Amniotic stem cell (primary cell): ENCODE results near the gene C3orf18.

ENCODE experiments used
- DNase-seq: peaks from one replicate; lab custom pipeline; 2025; lab: John Stamatoyannopoulos, UW

Gene C3orf18

GRCh38 chr3:50580683-50581458 is 13.3 kb upstream of the C3orf18 start:
- DNase-seq, result no peak

- DNase-seq, result no peak
Observed at GRCh38 chr3:50577348-50577747, 9.8 kb upstream of the C3orf18 start.

- no peak for DNase-seq
Observed at GRCh38 chr3:50575372-50575771, 7.8 kb upstream of the C3orf18 start.

- DNase-seq, result no peak
Observed at GRCh38 chr3:50574444-50574831, 6.9 kb upstream of the C3orf18 start.

- no peak for DNase-seq
Observed at GRCh38 chr3:50573566-50574443, 6.3 kb upstream of the C3orf18 start.

- no peak for DNase-seq
Observed at GRCh38 chr3:50572801-50573371, 5.3 kb upstream of the C3orf18 start.

GRCh38 chr3:50572158-50572557 is 4.6 kb upstream of the C3orf18 start:
- no peak for DNase-seq

- no peak for DNase-seq
Observed at GRCh38 chr3:50571486-50571885, 3.9 kb upstream of the C3orf18 start.

GRCh38 chr3:50570508-50571279 is 3.1 kb upstream of the C3orf18 start:
- DNase-seq, result no peak

- DNase-seq, result peak; percentile 84
Observed at GRCh38 chr3:50568947-50569749, 1.6 kb upstream of the C3orf18 start, which contains the start of gene HEMK1. Gene HEMK1 (plus strand): TSS chr3:50569522. CDS start chr3:50571105, 1,583 bp downstream.

- no peak for DNase-seq
Observed at GRCh38 chr3:50567011-50567385, 549 bp downstream of the C3orf18 start.

- DNase-seq, result no peak
Observed at GRCh38 chr3:50564321-50564720, 3.2 kb downstream of the C3orf18 start.

- no peak for DNase-seq
Observed at GRCh38 chr3:50563867-50564266, 3.7 kb downstream of the C3orf18 start.

- DNase-seq, result peak; percentile 68
Observed at GRCh38 chr3:50562861-50563260, 4.7 kb downstream of the C3orf18 start.

- no peak for DNase-seq
Observed at GRCh38 chr3:50559702-50560101, 7.8 kb downstream of the C3orf18 start.

- no peak for DNase-seq
Observed at GRCh38 chr3:50557915-50558314, 9.6 kb downstream of the C3orf18 start.

- DNase-seq, result no peak
Observed at GRCh38 chr3:50557106-50557505, 10.4 kb downstream of the C3orf18 start.

GRCh38 chr3:50554553-50554952 is 13.0 kb downstream of the C3orf18 start:
- DNase-seq, result no peak

- DNase-seq, result no peak
Observed at GRCh38 chr3:50552598-50552997, 14.9 kb downstream of the C3orf18 start.

GRCh38 chr3:50551681-50552435 is 15.7 kb downstream of the C3orf18 start:
- no peak for DNase-seq
